GM21825 (cell line): ENCODE measurements around the gene OR11L1.

Source experiments
- ATAC-seq: cut with Tn5 transposase; IDR thresholded peaks from one replicate; pipeline ENCODE4 v1.9.1; 2021; ENCODE audit warnings: mild to moderate bottlenecking, moderate library complexity; ENCODE audit not compliant: unreplicated experiment

The OR11L1 gene

DNA sequence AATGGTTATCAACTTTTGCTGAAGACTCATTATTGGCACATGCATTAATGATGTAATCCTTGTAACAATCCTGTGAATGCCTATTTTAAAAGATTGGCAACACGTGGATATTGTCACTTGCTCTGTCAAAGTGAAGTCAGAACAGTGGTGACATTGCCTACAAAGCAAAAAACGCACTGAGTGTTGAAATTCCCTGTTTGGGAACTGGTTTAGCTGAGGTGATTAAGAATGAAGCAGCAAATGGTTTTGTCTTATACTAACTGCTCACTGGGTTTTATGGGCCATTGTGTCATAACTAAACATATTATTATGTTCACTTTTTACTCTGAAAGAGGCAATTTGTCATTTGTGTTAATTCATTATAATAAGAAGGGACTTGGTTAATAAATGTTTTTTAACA lies 29.1 kb downstream of the OR11L1 start:
- no peak for ATAC-seq

DNA sequence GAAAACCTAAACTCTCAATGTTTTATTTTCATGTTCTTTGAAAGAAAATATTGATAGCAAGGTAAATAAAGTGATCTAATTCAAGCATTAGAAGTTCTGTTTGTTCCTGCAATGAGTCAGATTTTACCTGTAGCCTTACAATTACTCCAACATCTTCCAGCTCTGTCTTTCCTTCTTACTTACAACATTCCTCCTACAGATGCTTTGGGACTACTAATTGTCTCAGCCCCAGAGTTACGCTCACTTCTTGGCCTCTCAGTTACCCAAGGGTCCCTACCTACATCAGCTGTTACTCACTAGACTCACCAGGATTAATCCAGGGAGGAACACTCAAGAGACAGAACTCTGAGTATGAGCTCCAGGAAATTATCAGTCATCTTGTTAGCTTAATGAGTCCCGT lies 44.2 kb downstream of the OR11L1 start:
- ATAC-seq = no peak
